Thyroid gland (tissue), 4 donors: ENCODE measurements around the gene AFF3. TPM values are rescaled to one million over a fixed set of nuclear protein-coding genes. Genes with fewer than 3 reads are reported as not detected.
"Not testable (repeated sequence)": the region's sequence is repeated elsewhere in the genome, so short reads cannot be mapped to it uniquely, and the experiment has no call there.

Source experiments
- DNase-seq, 2 donors: peaks; one replicate each; pipeline ENCODE4 v3.0.0-alpha.2; 2019
- H3K27ac ChIP-seq, 3 donors: fragments of 200-600 bp; sonication (generic); 1 replicate in 2 of 3; 2 replicates in 1 of 3; pipeline ENCODE4 v1.5.1; 2016 to 2019; ENCODE audit warnings: mild to moderate bottlenecking in 1 of 3, moderate library complexity in 1 of 3
- H3K27me3 ChIP-seq: fragments of 200-600 bp; sonication (generic); one replicate; pipeline ENCODE4 v1.5.1; 2019
- H3K36me3 ChIP-seq, 2 donors: fragments of 200-600 bp; sonication (generic); one replicate each; pipeline ENCODE4 v1.5.1; 2016 to 2019
- H3K4me1 ChIP-seq, 2 donors: fragments of 200-600 bp; sonication (generic); one replicate each; pipeline ENCODE4 v1.5.1; 2017 to 2019
- H3K4me3 ChIP-seq, 3 donors: fragments of 200-600 bp; sonication (generic); replicated peaks in 1 of 3; 1 replicate in 2 of 3; 2 replicates in 1 of 3; pipeline ENCODE4 v1.5.1; 2016; ENCODE audit warnings: mild to moderate bottlenecking in 1 of 3
- H3K9me3 ChIP-seq: fragments of 200-600 bp; sonication (generic); one replicate; pipeline ENCODE4 v1.5.1; 2017
- POLR2A ChIP-seq, 2 donors: fragments of 450-650 bp; IDR thresholded peaks; one replicate each; pipeline ENCODE4 v1.6.1; 2017; ENCODE audit warnings: antibody characterized with exemption in 2 of 2, mild to moderate bottlenecking in 2 of 2, moderate library complexity in 1 of 2
- WGBS, 2 donors: methylation state at CpG; one replicate each; pipeline ENCODE4 v1.1.5; 2017; 5-methylcytosine and 5-hydroxymethylcytosine counted together
- intact Hi-C: fragments of 100-400 bp; cut with DNase I; formaldehyde crosslinking; loops from one replicate; pipeline ENCODE4 v1.15.1; 2023
- total RNA-seq, 4 donors: library from RNA; depleted of rRNA; stranded (reverse); fragments of >200 nt; gene quantifications; one replicate each; pipeline ENCODE4 v1.2.3, GENCODE V29; 2016
- TF ChIP-seq, protein P1 (sequence below), 6 experiments: fragments of 200-600 bp in 3 of 6; fragments of 450-650 bp in 3 of 6; sonication (generic) in 3 of 6; IDR thresholded peaks; one replicate each; pipeline ENCODE4 v1.5.1; 2016 to 2019; ENCODE audit warnings: antibody characterized with exemption in 6 of 6, mild to moderate bottlenecking in 2 of 6, inconsistent platforms in 1 of 6, moderate library complexity in 1 of 6

The AFF3 gene
- total RNA-seq, 4 donors from 2014 or later, result 0.54 to 2.6 (median 1.1) TPM

DNA sequence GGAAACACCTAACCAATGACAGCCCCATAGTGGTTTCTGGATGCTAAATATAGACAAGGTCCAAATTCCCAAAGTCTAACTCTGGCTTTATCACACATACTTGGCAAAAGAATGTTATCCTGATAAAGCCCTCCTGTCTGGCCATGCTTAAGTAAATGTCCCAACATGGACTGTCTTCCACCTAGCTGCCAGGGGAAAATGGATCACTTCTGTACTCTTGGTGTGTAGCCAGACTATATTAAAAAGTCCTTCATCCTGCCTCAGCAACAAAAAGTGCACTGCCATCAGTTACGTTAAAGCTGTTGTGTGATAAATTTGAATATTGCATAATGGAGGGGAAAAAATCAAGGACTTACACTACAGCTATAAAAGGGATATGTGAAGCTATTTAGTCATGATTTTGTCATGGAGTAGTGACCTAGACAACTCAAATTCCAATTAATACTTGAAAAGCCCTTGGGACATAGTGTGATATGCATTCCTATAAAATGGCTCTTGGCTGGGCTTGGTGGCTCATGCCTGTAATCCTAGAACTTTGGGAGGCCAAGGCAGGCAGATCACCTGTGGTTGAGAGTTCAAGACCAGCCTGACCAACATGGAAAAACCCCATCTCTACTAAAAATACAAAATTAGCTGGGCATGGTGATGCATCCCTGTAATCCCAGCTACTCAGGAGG, 60.0 kb downstream of the AFF3 start:
- H3K4me1 ChIP-seq, H3K9me3 ChIP-seq, DNase-seq, H3K27ac ChIP-seq, H3K27me3 ChIP-seq, H3K4me3 ChIP-seq, H3K36me3 ChIP-seq, intact Hi-C loops: not testable (repeated sequence)
- 88 to 94% methylated on average over 1 of the region's 1 CpG for WGBS, 2 donors

DNA sequence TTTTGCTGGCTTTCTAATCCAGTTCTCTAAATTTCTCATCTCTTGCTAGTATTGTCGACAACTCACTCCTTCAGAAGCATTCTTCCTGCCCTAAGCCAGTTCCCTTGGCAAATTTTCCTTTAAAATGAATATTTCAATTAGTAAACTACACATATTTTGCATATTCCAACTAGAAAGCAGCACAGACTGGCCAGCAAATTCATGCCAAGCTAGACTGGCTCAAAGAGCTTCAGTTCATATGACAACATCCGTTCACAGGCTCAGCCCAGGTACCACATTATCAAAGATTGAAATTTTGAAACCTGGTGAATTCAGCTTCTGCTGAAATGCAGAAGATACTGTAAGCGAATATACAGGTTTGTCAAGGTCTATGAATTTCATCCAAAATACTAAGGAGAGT, 64.5 kb downstream of the AFF3 start:
- intact Hi-C loops, result no loop called here
- H3K27ac ChIP-seq, result no peak overlapping the region
- H3K9me3 ChIP-seq, result no peaks in the 10 kb centered on the region
- TF ChIP-seq, protein P1, sequence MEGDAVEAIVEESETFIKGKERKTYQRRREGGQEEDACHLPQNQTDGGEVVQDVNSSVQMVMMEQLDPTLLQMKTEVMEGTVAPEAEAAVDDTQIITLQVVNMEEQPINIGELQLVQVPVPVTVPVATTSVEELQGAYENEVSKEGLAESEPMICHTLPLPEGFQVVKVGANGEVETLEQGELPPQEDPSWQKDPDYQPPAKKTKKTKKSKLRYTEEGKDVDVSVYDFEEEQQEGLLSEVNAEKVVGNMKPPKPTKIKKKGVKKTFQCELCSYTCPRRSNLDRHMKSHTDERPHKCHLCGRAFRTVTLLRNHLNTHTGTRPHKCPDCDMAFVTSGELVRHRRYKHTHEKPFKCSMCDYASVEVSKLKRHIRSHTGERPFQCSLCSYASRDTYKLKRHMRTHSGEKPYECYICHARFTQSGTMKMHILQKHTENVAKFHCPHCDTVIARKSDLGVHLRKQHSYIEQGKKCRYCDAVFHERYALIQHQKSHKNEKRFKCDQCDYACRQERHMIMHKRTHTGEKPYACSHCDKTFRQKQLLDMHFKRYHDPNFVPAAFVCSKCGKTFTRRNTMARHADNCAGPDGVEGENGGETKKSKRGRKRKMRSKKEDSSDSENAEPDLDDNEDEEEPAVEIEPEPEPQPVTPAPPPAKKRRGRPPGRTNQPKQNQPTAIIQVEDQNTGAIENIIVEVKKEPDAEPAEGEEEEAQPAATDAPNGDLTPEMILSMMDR (IDR thresholded peaks at IDR 0.05), result no peak
- no peak for TF ChIP-seq POLR2A (IDR thresholded peaks at IDR 0.05)
- WGBS, 2 donors, result 92 to 94% methylated on average over 3 of the region's 3 CpGs
- H3K4me3 ChIP-seq, result no peak overlapping the region
- H3K27me3 ChIP-seq, result no peaks in the 10 kb centered on the region
- DNase-seq, result no peak
- H3K4me1 ChIP-seq, result no peaks in the 10 kb centered on the region
- no peaks in the 10 kb centered on the region for H3K36me3 ChIP-seq

DNA sequence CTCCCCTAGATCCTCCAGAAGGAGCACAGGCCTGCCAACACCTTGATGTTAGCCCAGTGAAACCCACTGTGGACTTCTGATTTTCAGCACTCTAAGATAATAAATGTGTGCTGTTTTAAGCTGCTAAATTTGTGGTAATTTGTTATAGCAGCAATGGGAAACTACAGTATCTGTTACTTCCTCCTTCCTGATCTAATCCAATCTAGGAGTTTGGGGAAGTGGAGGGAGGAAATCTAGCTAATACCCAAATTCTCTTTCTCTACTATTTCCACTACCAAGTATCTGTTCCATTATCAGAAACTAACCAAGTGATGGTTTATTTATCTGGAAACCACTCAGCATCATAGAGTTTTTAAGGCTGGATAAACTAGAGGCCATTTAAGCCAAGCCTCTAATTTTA, 64.9 kb downstream of the AFF3 start:
- no peaks in the 10 kb centered on the region for H3K9me3 ChIP-seq
- TF ChIP-seq, protein P1 (IDR thresholded peaks at IDR 0.05), result no peak
- no peak for TF ChIP-seq POLR2A (IDR thresholded peaks at IDR 0.05)
- H3K4me3 ChIP-seq, result no peak overlapping the region
- H3K27ac ChIP-seq, result no peak overlapping the region
- DNase-seq, result no peak
- no peaks in the 10 kb centered on the region for H3K27me3 ChIP-seq
- no peaks in the 10 kb centered on the region for H3K4me1 ChIP-seq
- intact Hi-C loops, result no loop called here
- H3K36me3 ChIP-seq, result no peaks in the 10 kb centered on the region

DNA sequence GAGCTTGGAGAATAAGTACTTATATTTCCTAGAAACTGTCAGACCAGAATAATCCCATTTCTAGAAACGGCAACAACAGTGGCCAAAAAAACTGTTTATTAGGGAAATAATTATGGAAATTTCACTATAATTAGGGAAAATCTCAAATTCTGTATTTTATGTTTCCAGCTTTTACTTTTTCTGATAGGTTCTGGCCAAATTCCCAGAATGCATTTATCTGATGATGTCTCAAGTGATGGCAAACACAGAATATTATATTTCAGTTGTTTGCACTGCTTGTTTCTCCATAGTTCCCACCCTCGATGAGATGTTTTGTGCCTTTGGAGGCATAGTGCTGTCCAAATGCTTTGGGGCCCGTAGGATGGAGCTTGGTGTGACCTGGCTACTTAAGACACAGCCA, 66.9 kb downstream of the AFF3 start:
- no peak for DNase-seq
- Histone ChIP-seq H3K4me3 (no peak overlapping the region), H3K27me3 (no peaks in the 10 kb centered on the region), H3K36me3 (no peaks in the 10 kb centered on the region), H3K27ac (no peak overlapping the region), H3K4me1 (no peaks in the 10 kb centered on the region), H3K9me3 (no peaks in the 10 kb centered on the region)
- WGBS, 2 donors, result 78 to 79% methylated on average over 3 of the region's 3 CpGs
- TF ChIP-seq, protein P1 (IDR thresholded peaks at IDR 0.05), result no peak
- TF ChIP-seq POLR2A (IDR thresholded peaks at IDR 0.05), result no peak
- intact Hi-C loops, result no loop called here

DNA sequence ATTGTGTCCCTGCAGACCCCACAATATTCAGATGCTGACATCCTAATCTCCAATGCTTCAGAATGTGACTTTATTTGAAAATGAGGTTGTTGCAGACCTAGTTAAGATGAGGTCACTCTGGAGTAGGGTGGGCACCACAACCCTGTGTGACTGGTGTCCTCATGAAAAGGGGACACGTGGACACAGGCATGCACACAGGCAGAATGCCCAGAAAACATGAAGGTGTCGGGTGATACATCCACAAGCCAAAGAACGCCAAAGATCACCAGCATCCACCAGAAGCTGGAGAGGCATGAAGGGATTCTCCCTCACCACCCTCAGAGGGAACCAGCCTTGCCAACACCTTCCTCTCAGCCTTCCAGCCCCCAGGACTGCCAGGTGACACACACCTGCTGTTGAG, 69.3 kb downstream of the AFF3 start:
- no peak for TF ChIP-seq POLR2A (IDR thresholded peaks at IDR 0.05)
- intact Hi-C loops, result no loop called here
- H3K4me1 ChIP-seq, result no peaks in the 10 kb centered on the region
- H3K4me3 ChIP-seq, result no peak overlapping the region
- WGBS, 2 donors, result 87 to 89% methylated on average over 3 of the region's 3 CpGs
- no peaks in the 10 kb centered on the region for H3K27me3 ChIP-seq
- H3K9me3 ChIP-seq, result no peaks in the 10 kb centered on the region
- H3K36me3 ChIP-seq, result no peaks in the 10 kb centered on the region
- H3K27ac ChIP-seq, result no peak overlapping the region
- no peak for DNase-seq

DNA sequence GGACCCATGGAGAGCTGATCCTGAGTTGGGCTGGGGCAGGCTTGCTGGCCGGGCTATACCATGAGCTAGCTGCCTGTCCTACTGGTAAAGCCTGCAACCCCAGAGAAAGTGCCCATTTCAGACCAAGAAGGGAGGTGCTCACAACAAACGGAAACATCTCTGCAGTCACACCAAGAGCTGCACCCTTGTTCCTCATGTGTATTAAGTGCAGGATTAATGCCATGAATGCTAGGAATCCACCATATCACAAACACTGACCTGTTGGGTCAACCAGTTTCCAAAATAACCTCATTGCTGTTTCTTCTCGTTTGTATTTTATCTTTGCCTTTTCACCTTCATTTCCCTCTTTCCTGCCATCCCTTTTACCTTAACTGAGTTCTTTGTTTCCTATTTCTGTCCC, 69.9 kb downstream of the AFF3 start:
- no peak for TF ChIP-seq POLR2A (IDR thresholded peaks at IDR 0.05)
- TF ChIP-seq, protein P1 (IDR thresholded peaks at IDR 0.05), result no peak
- no peaks in the 10 kb centered on the region for H3K9me3 ChIP-seq
- H3K4me3 ChIP-seq, result no peak overlapping the region
- H3K27me3 ChIP-seq, result no peaks in the 10 kb centered on the region
- 83 to 91% methylated on average over 3 of the region's 3 CpGs for WGBS, 2 donors
- H3K27ac ChIP-seq, result no peak overlapping the region
- no peaks in the 10 kb centered on the region for H3K4me1 ChIP-seq
- intact Hi-C loops, result no loop called here
- DNase-seq, result no peak
- no peaks in the 10 kb centered on the region for H3K36me3 ChIP-seq
